GM12873 (cell line): Measurements from ENCODE around the gene MAD1L1.

Source experiments
- CTCF ChIP-seq: IDR thresholded peaks from 2 replicates; pipeline ENCODE4 v1.5.1; 2012; ENCODE audit warnings: low read depth, mild to moderate bottlenecking, moderate library complexity, low read length, control low read depth; ENCODE audit not compliant: insufficient read depth; ENCODE audit errors: missing control alignments

MAD1L1 gene

GRCh38 chr7:2128601-2129322 lies 104.0 kb downstream of the MAD1L1 start:
- no peak for TF ChIP-seq CTCF

- no peak for TF ChIP-seq CTCF
Observed at GRCh38 chr7:2126621-2127020, 106.1 kb downstream of the MAD1L1 start.

- no peak for TF ChIP-seq CTCF
Observed at GRCh38 chr7:2125931-2126330, 106.8 kb downstream of the MAD1L1 start.

- TF ChIP-seq CTCF: no peak
Observed at GRCh38 chr7:2124604-2125345, 108.0 kb downstream of the MAD1L1 start.

- no peak for TF ChIP-seq CTCF
Observed at GRCh38 chr7:2123916-2124315, 108.8 kb downstream of the MAD1L1 start.

- no peak for TF ChIP-seq CTCF
Observed at GRCh38 chr7:2123360-2123759, 109.4 kb downstream of the MAD1L1 start.

GRCh38 chr7:2122651-2123050 lies 110.1 kb downstream of the MAD1L1 start:
- TF ChIP-seq CTCF: no peak
